Psoas muscle (tissue), 8 donors: Measurements from ENCODE around the gene BICDL2. TPM values are rescaled to one million over a fixed set of nuclear protein-coding genes. Genes with fewer than 3 reads are reported as not detected.
A peak's percentile ranks its signal among the peaks of the same experiment; 100 is the strongest.
"Not testable (repeated sequence)": the region's sequence is repeated elsewhere in the genome, so short reads cannot be mapped to it uniquely, and the experiment has no call there.

Experiments used
- ATAC-seq, 4 donors: fragments of 200-7000 bp; cut with Tn5 transposase; one replicate each; pipeline ENCODE4 v1.9.1; 2020; ENCODE audit warnings: moderate library complexity in 3 of 4, mild to moderate bottlenecking in 2 of 4
- DNase-seq, 2 donors: peaks; one replicate each; pipeline ENCODE4 v3.0.0-alpha.2; 2020
- H3K27ac ChIP-seq: fragments of 200-600 bp; one replicate; pipeline ENCODE4 v1.8.0; 2022
- H3K27me3 ChIP-seq, 3 donors: fragments of 200-600 bp in 1 of 3; one replicate each; pipeline versions ENCODE4 v1.6.1 to v1.8.0; 2013 to 2022; ENCODE audit warnings: low read length in 2 of 3, mild to moderate bottlenecking in 2 of 3, moderate library complexity in 1 of 3; ENCODE audit not compliant: insufficient read depth in 3 of 3
- H3K36me3 ChIP-seq, 2 donors: fragments of 200-600 bp in 1 of 2; one replicate each; pipeline versions ENCODE4 v1.6.1 to v1.8.0; 2013 to 2022; ENCODE audit warnings: low read depth in 1 of 2, mild to moderate bottlenecking in 1 of 2, moderate library complexity in 1 of 2; ENCODE audit not compliant: insufficient read depth in 1 of 2
- H3K4me1 ChIP-seq: fragments of 200-600 bp; one replicate; pipeline ENCODE4 v1.8.0; 2022
- H3K4me3 ChIP-seq: fragments of 200-600 bp; one replicate; pipeline ENCODE4 v1.8.0; 2022; ENCODE audit warnings: mild to moderate bottlenecking
- H3K9me3 ChIP-seq: fragments of 200-600 bp; one replicate; pipeline ENCODE4 v1.8.0; 2022
- WGBS, 3 donors: extraction: QIAGEN DNeasy Blood & Tissue Kit; methylation state at CpG; one replicate each; pipeline versions ENCODE4 v1.1.6 to v1.1.7; 2013; 5-methylcytosine and 5-hydroxymethylcytosine counted together
- intact Hi-C, 2 donors: fragments of 100-400 bp; cut with DNase I; formaldehyde crosslinking; loops; one replicate each; pipeline versions ENCODE4 v1.11.0 to v1.14.2; 2022
- polyA plus RNA-seq, 3 donors: library from polyadenylated mRNA; stranded (reverse); fragments of 200-250 nt; gene quantifications; one replicate each; pipeline ENCODE4 v1.2.3, GENCODE V29; 2013
- total RNA-seq, 4 donors: library from RNA; stranded (reverse); fragmentation: NEBNext Ultra II Directional in 2 of 4; extraction: Animal tissue kit (Norgen Biotek cat#: 25700) in 2 of 4; gene quantifications; one replicate each; pipeline versions ENCODE4 v1.2.1 to v1.2.4, GENCODE V29; 2021 to 2023
- TF ChIP-seq, protein P1 (sequence below): fragments of 200-600 bp; IDR thresholded peaks from one replicate; pipeline ENCODE4 v1.8.0; 2022; ENCODE audit warnings: antibody characterized with exemption
- donor health status: healthy with polysubstance abuse.
- donor health status: DM: no; HTN: no; CAD: no; lungs with moderate emphysema.
- donor health status: Bipolar disorder and iron deficiency.
- donor health status: healthy.
- donor health status: DM: yes; HTN: yes; CAD: no.
- donor health status: DM: no; HTN: no; CAD: no.
- donor health status: DM: no; HTN: no; CAD: no.
- donor health status: DM: yes; HTN: yes; CAD: no.

Gene BICDL2
- total and polyA plus RNA-seq, 7 donors: 0.01 to 0.18 TPM; not detected in 5

DNA sequence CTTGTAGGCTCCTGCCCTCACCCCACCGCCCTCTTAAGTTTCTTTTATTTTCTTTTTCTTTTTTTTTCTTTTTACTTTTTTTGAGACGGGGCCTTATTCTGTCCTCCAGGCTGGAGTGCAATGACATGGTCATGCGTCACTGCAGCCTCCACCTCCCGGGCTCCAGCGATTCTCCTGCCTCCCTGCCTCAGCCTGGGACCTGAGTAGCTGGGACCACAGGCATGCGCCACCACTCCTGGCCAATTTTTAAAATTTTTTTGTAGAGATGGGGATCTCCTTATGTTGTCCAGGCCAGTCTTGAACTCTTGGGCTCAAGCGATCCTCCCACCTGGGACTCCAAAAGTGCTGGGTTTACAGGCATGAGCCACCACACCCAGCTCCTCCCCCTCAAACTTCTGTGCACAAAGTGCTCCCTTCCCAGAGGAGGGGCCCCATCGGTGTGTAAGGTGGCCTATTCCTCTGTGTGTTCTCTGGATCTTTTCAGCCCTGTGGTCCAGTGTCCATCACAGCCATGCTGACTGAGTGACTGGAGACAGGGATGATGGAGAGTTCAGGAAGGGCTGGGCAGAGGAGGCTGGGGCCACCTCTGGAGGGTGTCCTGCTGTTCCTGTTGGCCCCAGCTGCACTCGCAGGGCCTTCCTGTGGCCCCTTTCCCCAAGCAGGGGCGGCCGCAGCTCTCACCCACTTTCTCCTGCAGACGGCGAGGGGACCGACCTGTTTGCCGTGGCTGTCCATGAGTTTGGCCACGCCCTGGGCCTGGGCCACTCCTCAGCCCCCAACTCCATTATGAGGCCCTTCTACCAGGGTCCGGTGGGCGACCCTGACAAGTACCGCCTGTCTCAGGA lies 19.8 kb upstream of the BICDL2 start:
- H3K4me1 ChIP-seq: peaks cover 28% of the 10 kb centered on the region
- TF ChIP-seq, protein P1, sequence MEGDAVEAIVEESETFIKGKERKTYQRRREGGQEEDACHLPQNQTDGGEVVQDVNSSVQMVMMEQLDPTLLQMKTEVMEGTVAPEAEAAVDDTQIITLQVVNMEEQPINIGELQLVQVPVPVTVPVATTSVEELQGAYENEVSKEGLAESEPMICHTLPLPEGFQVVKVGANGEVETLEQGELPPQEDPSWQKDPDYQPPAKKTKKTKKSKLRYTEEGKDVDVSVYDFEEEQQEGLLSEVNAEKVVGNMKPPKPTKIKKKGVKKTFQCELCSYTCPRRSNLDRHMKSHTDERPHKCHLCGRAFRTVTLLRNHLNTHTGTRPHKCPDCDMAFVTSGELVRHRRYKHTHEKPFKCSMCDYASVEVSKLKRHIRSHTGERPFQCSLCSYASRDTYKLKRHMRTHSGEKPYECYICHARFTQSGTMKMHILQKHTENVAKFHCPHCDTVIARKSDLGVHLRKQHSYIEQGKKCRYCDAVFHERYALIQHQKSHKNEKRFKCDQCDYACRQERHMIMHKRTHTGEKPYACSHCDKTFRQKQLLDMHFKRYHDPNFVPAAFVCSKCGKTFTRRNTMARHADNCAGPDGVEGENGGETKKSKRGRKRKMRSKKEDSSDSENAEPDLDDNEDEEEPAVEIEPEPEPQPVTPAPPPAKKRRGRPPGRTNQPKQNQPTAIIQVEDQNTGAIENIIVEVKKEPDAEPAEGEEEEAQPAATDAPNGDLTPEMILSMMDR: no peak
- H3K36me3 ChIP-seq: no peaks in the 10 kb centered on the region
- intact Hi-C loops: loop anchor here (5.0 kb wide), 2 partner anchors 71 to 111 kb away; no protein-coding TSS in a partner anchor
- H3K27ac ChIP-seq: no peak overlapping the region
- H3K27me3 ChIP-seq: no peaks in the 10 kb centered on the region
- no peak overlapping the region for H3K4me3 ChIP-seq
- WGBS, 3 donors: 82 to 89% (median 83%) methylated on average over 15 to 19 of the region's 19 CpGs
- no peak for DNase-seq
- ATAC-seq: no peak
- H3K9me3 ChIP-seq: no peaks in the 10 kb centered on the region

DNA sequence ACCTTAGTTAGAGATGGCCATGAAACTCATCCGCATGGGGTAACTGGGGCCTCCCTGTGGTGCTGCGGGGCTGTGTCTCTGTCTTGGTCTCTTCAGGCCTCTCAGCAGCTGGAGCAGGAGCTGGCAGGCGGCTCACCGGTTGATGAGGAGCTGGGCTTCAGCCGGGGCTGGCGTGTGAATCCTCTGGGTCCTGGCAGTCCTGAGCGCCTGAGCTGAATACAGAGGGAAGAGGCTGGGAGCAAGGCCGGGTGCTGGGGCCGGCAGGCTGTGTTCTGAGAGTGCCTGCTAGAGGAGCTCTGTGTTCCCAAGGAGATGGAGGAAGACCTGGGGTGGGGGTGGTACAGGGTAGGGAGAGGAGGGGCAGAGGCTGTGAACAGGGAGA lies 19.0 kb upstream of the BICDL2 start:
- intact Hi-C loops: loop anchor here (5.0 kb wide), 2 partner anchors 72 to 112 kb away; no protein-coding TSS in a partner anchor
- WGBS, 3 donors: 44 to 59% (median 46%) methylated on average over 9 of the region's 9 CpGs
- not testable (repeated sequence) for H3K9me3 ChIP-seq, H3K27ac ChIP-seq, H3K4me3 ChIP-seq, ATAC-seq, H3K36me3 ChIP-seq, H3K27me3 ChIP-seq, DNase-seq
- H3K4me1 ChIP-seq: peaks cover 20% of the 10 kb centered on the region

DNA sequence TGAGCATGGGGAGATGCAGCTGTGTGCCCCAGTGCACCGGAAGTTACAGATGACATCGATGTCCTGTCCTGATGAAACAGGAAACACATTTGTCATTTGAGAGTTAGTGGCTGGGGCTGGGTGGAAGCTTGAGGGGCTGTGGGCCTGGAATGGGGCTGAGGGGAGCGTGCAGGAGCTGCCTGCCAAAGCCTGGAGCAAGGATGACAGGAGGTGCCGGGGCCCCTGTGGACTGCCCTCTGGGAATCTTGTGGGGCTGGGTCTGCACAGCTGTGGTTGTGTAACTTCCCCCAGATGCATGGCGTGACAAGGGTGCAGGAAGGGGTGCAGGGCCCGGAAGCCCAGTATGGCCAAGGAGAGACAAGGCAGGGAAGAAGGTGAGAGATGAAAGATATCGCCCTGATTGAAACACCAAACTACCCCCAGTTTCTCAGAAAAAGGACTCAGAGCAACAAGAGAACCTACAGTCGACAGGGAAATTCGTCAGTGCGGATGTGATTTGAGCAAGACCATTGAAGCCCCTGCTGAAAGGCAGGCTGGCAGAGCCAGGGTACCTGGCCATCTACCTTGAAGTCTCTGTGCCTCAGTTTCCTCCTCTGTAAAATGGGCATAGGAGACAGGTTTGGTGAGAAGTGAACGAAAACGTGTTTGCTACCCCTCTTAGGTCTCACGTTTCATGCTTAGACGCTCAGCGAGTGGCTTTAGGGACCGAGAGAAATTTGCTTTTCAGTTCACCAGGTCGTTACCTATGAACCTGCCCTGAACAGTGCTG lies 18.4 kb upstream of the BICDL2 start:
- Histone ChIP-seq H3K4me3 (no peak overlapping the region), H3K27me3 (no peaks in the 10 kb centered on the region), H3K36me3 (no peaks in the 10 kb centered on the region), H3K27ac (no peak overlapping the region), H3K4me1 (peaks cover 14% of the 10 kb centered on the region), H3K9me3 (no peaks in the 10 kb centered on the region)
- TF ChIP-seq, protein P1: no peak
- ATAC-seq (no peak), DNase-seq (peak in 1 of 2 donors; percentile 7)
- 78 to 81% (median 79%) methylated on average over 17 of the region's 17 CpGs for WGBS, 3 donors
- intact Hi-C loops: loop anchor here (5.0 kb wide), 2 partner anchors 72 to 112 kb away; no protein-coding TSS in a partner anchor

DNA sequence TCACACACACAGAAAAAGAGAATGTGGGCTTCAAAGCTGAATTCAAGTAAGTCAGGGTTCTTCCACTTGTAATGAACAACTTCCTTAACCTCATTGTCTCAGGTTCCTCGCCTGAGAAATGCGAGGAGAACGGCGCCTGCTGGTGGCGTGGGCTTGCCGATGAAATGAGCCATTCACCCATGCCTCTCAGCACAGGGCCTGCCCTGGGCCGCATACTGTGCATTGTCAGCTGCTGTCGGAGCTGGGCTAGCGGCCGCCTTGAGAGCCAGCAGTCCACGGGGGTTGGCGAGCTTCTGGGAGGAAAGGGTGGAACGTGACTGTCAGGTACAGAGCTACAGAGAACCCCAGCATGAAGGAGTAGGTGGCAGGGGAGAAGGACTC lies 16.6 kb upstream of the BICDL2 start:
- intact Hi-C loops: not testable (repeated sequence)

DNA sequence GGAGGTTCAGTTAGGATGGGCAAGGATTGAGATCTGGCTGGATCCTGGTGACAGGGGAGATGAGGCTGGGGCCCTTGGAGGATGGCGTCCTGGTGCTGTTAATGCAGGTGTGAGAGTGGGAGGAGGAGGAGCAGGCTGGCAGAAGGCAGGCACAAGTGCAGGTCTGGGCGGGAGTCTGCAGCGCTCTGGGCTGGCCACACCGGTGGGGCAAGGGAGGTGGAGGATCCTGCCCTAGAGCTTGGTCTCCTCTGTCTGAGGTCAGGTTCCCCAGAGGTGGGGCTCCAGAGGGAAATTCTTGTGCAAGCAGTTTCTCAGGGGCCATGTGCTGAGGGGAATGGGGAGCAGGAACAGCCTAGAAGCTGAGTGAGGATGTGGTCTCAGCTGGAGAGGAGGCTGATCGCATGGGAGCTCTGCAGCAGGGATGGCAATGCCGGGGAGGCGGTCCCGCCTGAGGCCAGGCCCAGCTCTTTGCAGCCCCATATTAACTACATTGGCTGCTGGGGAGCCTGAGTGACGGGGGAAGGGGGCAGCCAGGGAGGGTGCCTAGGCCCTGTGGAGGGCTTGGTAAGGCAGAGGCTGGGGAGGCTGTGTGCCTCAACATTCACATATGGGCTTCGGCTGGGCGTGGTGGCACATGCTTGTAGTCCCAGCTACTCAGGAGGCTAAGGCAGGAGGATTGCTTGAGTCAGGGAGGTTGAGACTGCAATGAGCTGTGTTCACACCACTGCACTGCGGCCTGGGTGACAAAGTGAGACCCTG lies 16.0 kb upstream of the BICDL2 start:
- H3K27ac ChIP-seq, H3K4me1 ChIP-seq, H3K9me3 ChIP-seq, intact Hi-C loops, H3K4me3 ChIP-seq, H3K36me3 ChIP-seq, DNase-seq: not testable (repeated sequence)
- 78 to 84% (median 78%) methylated on average over 9 to 11 of the region's 12 CpGs for WGBS, 3 donors
- peak in 2 of 4 donors; percentile 14 to 33 for ATAC-seq
- peaks cover 0 to 18% (median 0%) of the 10 kb centered on the region in 3 donors for H3K27me3 ChIP-seq

More for the DNA sequence above, 16.6 kb upstream of the BICDL2 start:
- not testable (repeated sequence) for H3K9me3 ChIP-seq, H3K27ac ChIP-seq, H3K36me3 ChIP-seq, H3K4me1 ChIP-seq, ATAC-seq, DNase-seq, H3K4me3 ChIP-seq
- 86 to 92% (median 88%) methylated on average over 8 to 13 of the region's 13 CpGs for WGBS, 3 donors
- H3K27me3 ChIP-seq: peaks cover 0 to 13% (median 0%) of the 10 kb centered on the region in 3 donors
